Transverse colon (tissue), 4 donors: ENCODE measurements around the gene ANO9. TPM values are rescaled to one million over a fixed set of nuclear protein-coding genes. Genes with fewer than 3 reads are reported as not detected.
A peak's percentile ranks its signal among the peaks of the same experiment; 100 is the strongest.
"Not testable (repeated sequence)": the region's sequence is repeated elsewhere in the genome, so short reads cannot be mapped to it uniquely, and the experiment has no call there.

Experiments
- DNase-seq: peaks from one replicate; pipeline ENCODE4 v3.0.0-alpha.2; 2019
- H3K27ac ChIP-seq, 4 donors: fragments of 200-600 bp; sonication (generic); 2 replicates each; pipeline ENCODE4 v1.5.1; 2016 to 2018; ENCODE audit warnings: inconsistent platforms in 4 of 4
- H3K27me3 ChIP-seq: fragments of 200-600 bp; sonication (generic); 2 replicates; pipeline ENCODE4 v1.5.1; 2017; ENCODE audit warnings: inconsistent platforms
- H3K36me3 ChIP-seq, 4 donors: fragments of 200-600 bp; sonication (generic); 2 replicates each; pipeline ENCODE4 v1.5.1; 2017 to 2019; ENCODE audit warnings: inconsistent platforms in 4 of 4
- H3K4me1 ChIP-seq, 4 donors: fragments of 200-600 bp; sonication (generic); 2 replicates each; pipeline ENCODE4 v1.5.1; 2017 to 2020; ENCODE audit warnings: inconsistent platforms in 4 of 4
- H3K4me3 ChIP-seq, 4 donors: fragments of 200-600 bp; sonication (generic); 1 replicate in 1 of 4; 2 replicates in 3 of 4; pipeline versions ENCODE4 v1.5.1 to v1.6.1; 2017 to 2019; ENCODE audit warnings: inconsistent platforms in 4 of 4
- H3K9me3 ChIP-seq, 2 donors: fragments of 200-600 bp; sonication (generic); 2 replicates each; pipeline ENCODE4 v1.5.1; 2017 to 2019; ENCODE audit warnings: inconsistent platforms in 2 of 2
- CTCF ChIP-seq, 5 experiments: fragments of 200-600 bp in 3 of 5; fragments of 450-650 bp in 2 of 5; sonication (generic) in 3 of 5; IDR thresholded peaks; 1 replicate in 2 of 5; 2 replicates in 3 of 5; pipeline ENCODE4 v1.5.1; 2016 to 2017; ENCODE audit warnings: antibody characterized with exemption in 5 of 5, inconsistent platforms in 3 of 5, mild to moderate bottlenecking in 2 of 5, moderate library complexity in 1 of 5
- EP300 ChIP-seq: sonication (generic); formaldehyde crosslinking; IDR thresholded peaks from one replicate; pipeline ENCODE4 v1.6.1; 2017; ENCODE audit warnings: antibody characterized with exemption, low read depth
- POLR2A ChIP-seq: fragments of 450-650 bp; IDR thresholded peaks from one replicate; pipeline ENCODE4 v1.6.1; 2016; ENCODE audit warnings: antibody characterized with exemption, mild to moderate bottlenecking, moderate library complexity
- POLR2AphosphoS5 ChIP-seq, 3 donors: sonication (generic); formaldehyde crosslinking; IDR thresholded peaks; one replicate each; pipeline ENCODE4 v1.6.1; 2016; ENCODE audit warnings: antibody characterized with exemption in 3 of 3
- WGBS, 2 donors: methylation state at CpG; one replicate each; pipeline ENCODE4 v1.1.5; 2018; ENCODE audit warnings: low coverage in 1 of 2; 5-methylcytosine and 5-hydroxymethylcytosine counted together
- in situ Hi-C, 4 donors: fragments of 200-750 bp; cut with MboI; loops; one replicate each; pipeline versions ENCODE4 v1.15.0 to v1.15.1; 2017; ENCODE audit warnings: low sequenced_read_pairs in 3 of 4, low pct_ligation_motif_present in 1 of 4, low pct_unique_long_range_greater_than_20kb in 1 of 4
- intact Hi-C: fragments of 100-400 bp; cut with DNase I; formaldehyde crosslinking; loops from one replicate; pipeline ENCODE4 v1.15.1; 2023; ENCODE audit warnings: low total_unique reads
- total RNA-seq, 4 donors: library from RNA; depleted of rRNA; stranded (reverse); fragments of >200 nt; gene quantifications; one replicate each; pipeline ENCODE4 v1.1.0, GENCODE V29; 2016

The ANO9 gene
- total RNA-seq, 4 donors from 2014 or later = 117 to 490 (median 296) TPM

- peaks cover 5 to 35% (median 21%) of the 10 kb centered on the region in 4 donors for H3K4me1 ChIP-seq
- no peaks in the 10 kb centered on the region for H3K9me3 ChIP-seq
- 36 to 50% methylated on average over 6 to 12 of the region's 14 CpGs for WGBS, 2 donors
- TF ChIP-seq POLR2A = no peak
- no peak for TF ChIP-seq EP300
- no peaks in the 10 kb centered on the region for H3K36me3 ChIP-seq
- H3K27me3 ChIP-seq = peaks cover 15% of the 10 kb centered on the region
- H3K4me3 ChIP-seq = no peak overlapping the region
- in situ Hi-C loops (no loop called here), intact Hi-C loops (no loop called here)
- no peak overlapping the region for H3K27ac ChIP-seq
- DNase-seq = peak; percentile 9
Observed at GRCh38 chr11:413120-414081, 28.4 kb downstream of the ANO9 start.

GRCh38 chr11:412641-413119 lies 29.1 kb downstream of the ANO9 start:
- peaks cover 5 to 34% (median 20%) of the 10 kb centered on the region in 4 donors for H3K4me1 ChIP-seq
- in situ Hi-C loops = no loop called here
- DNase-seq = no peak
- H3K27ac ChIP-seq = no peak overlapping the region
- H3K4me3 ChIP-seq = no peak overlapping the region
- H3K36me3 ChIP-seq = no peaks in the 10 kb centered on the region
- H3K9me3 ChIP-seq = no peaks in the 10 kb centered on the region
- intact Hi-C loops = no loop called here
- 60 to 77% methylated on average over 1 to 13 of the region's 15 CpGs for WGBS, 2 donors
- no peak for TF ChIP-seq POLR2AphosphoS5 (IDR thresholded peaks at IDR 0.05)
- TF ChIP-seq POLR2A = no peak
- no peak for TF ChIP-seq CTCF (IDR thresholded peaks at IDR 0.05)
- no peak for TF ChIP-seq EP300
- peaks cover 12% of the 10 kb centered on the region for H3K27me3 ChIP-seq

- H3K27ac ChIP-seq, H3K27me3 ChIP-seq, in situ Hi-C loops, intact Hi-C loops, H3K4me3 ChIP-seq, DNase-seq, H3K36me3 ChIP-seq, H3K9me3 ChIP-seq: not testable (repeated sequence)
- peaks cover 6 to 31% (median 24%) of the 10 kb centered on the region in 4 donors for H3K4me1 ChIP-seq
- WGBS, 2 donors = 73% methylated on average over 4 of the region's 11 CpGs; no CpG with 5 or more reads in 1 of the 2 donors
Observed at GRCh38 chr11:411520-411919, 30.3 kb downstream of the ANO9 start.

- WGBS, 2 donors = 86% methylated on average over 2 of the region's 13 CpGs; no CpG with 5 or more reads in 1 of the 2 donors
- in situ Hi-C loops = not testable (repeated sequence)
Observed at GRCh38 chr11:410711-411110, 31.1 kb downstream of the ANO9 start.

GRCh38 chr11:409600-410483 lies 32.0 kb downstream of the ANO9 start:
- no peak overlapping the region for H3K27ac ChIP-seq
- H3K36me3 ChIP-seq = no peaks in the 10 kb centered on the region
- intact Hi-C loops (loop anchor here (10.0 kb wide), 1 partner anchor 95 kb away; the partner anchor contains the start of gene RNH1), in situ Hi-C loops (loop anchor here in 1 of 4 donors (10.0 kb wide), 1 partner anchor 45 kb away; the partner anchor contains the start of gene PTDSS2)
- H3K4me3 ChIP-seq = no peak overlapping the region
- peaks cover 8 to 29% (median 21%) of the 10 kb centered on the region in 4 donors for H3K4me1 ChIP-seq
- H3K9me3 ChIP-seq = no peaks in the 10 kb centered on the region
- 58 to 64% methylated on average over 5 to 14 of the region's 18 CpGs for WGBS, 2 donors
- no peaks in the 10 kb centered on the region for H3K27me3 ChIP-seq
- DNase-seq = no peak
- TF ChIP-seq EP300 = no peak
- TF ChIP-seq POLR2A = no peak
- no peak for TF ChIP-seq POLR2AphosphoS5 (IDR thresholded peaks at IDR 0.05)
- TF ChIP-seq CTCF (IDR thresholded peaks at IDR 0.05) = no peak

More at GRCh38 chr11:410711-411110, 31.1 kb downstream of the ANO9 start:
- H3K4me3 ChIP-seq, intact Hi-C loops, H3K36me3 ChIP-seq, DNase-seq, H3K27ac ChIP-seq, H3K9me3 ChIP-seq, H3K27me3 ChIP-seq: not testable (repeated sequence)
- H3K4me1 ChIP-seq = peaks cover 13 to 31% (median 28%) of the 10 kb centered on the region in 4 donors
